Sigmoid colon (tissue), 4 donors: ENCODE results near the gene TFAM.

Experiments used
- EP300 ChIP-seq, 4 donors: sonication (generic); formaldehyde crosslinking; IDR thresholded peaks; one replicate each; pipeline ENCODE4 v1.6.1; 2017; ENCODE audit warnings: antibody characterized with exemption in 4 of 4
- POLR2A ChIP-seq, 2 donors: fragments of 450-650 bp; IDR thresholded peaks; one replicate each; pipeline ENCODE4 v1.6.1; 2016; ENCODE audit warnings: antibody characterized with exemption in 2 of 2, mild to moderate bottlenecking in 2 of 2, moderate library complexity in 2 of 2
- POLR2AphosphoS5 ChIP-seq, 4 donors: sonication (generic); formaldehyde crosslinking; IDR thresholded peaks; one replicate each; pipeline ENCODE4 v1.6.1; 2017; ENCODE audit warnings: antibody characterized with exemption in 4 of 4
- TF ChIP-seq, protein P1 (sequence below), 4 experiments: fragments of 450-650 bp in 3 of 4; fragments of 200-600 bp in 1 of 4; IDR thresholded peaks; one replicate each; pipeline ENCODE4 v1.5.1; 2016 to 2019; ENCODE audit warnings: antibody characterized with exemption in 4 of 4, mild to moderate bottlenecking in 3 of 4, moderate library complexity in 2 of 4

DNA sequence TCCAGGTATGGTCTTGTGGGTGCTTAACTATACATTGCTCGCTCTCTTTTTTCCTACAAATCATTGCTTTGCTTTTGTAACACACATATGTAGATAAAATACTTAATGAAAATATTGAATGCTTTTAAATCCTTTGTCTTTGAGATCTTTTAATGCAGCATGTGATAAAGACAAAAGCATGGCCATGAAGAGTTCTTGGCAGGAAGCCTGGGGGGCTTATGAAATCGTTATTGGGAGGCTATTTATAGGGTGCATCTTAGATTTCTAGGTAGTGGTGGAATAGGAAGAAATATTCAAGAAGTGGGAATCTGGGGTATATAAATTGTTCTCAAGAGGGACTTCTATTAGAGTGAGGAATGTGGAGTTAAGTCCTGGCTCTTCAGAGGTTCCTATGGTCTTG, 28.5 kb upstream of the TFAM start:
- TF ChIP-seq, protein P1, sequence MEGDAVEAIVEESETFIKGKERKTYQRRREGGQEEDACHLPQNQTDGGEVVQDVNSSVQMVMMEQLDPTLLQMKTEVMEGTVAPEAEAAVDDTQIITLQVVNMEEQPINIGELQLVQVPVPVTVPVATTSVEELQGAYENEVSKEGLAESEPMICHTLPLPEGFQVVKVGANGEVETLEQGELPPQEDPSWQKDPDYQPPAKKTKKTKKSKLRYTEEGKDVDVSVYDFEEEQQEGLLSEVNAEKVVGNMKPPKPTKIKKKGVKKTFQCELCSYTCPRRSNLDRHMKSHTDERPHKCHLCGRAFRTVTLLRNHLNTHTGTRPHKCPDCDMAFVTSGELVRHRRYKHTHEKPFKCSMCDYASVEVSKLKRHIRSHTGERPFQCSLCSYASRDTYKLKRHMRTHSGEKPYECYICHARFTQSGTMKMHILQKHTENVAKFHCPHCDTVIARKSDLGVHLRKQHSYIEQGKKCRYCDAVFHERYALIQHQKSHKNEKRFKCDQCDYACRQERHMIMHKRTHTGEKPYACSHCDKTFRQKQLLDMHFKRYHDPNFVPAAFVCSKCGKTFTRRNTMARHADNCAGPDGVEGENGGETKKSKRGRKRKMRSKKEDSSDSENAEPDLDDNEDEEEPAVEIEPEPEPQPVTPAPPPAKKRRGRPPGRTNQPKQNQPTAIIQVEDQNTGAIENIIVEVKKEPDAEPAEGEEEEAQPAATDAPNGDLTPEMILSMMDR (IDR thresholded peaks at IDR 0.05), result no peak
- TF ChIP-seq POLR2A (IDR thresholded peaks at IDR 0.05), result no peak
- TF ChIP-seq POLR2AphosphoS5 (IDR thresholded peaks at IDR 0.05), result no peak
- no peak for TF ChIP-seq EP300 (IDR thresholded peaks at IDR 0.05)
